ENCODE data around the gene SLC25A43.
"Not testable (repeated sequence)": the region's sequence is repeated elsewhere in the genome, so short reads cannot be mapped to it uniquely, and the experiment has no call there.

- not testable (repeated sequence) for TF ChIP-seq CTCF (IDR thresholded peaks at IDR 0.05; ENCODE audit: low read length); EZH2 (IDR thresholded peaks at IDR 0.05; ENCODE audit: borderline replicate concordance, low read length)
Measured at GRCh38 chrX:119387426-119387825, 11.7 kb upstream of the SLC25A43 start.

Data from OCI-LY1 (cell line).